ENCODE results near the gene SPATA12. TPM values are rescaled to one million over a fixed set of nuclear protein-coding genes. Genes with fewer than 3 reads are reported as not detected.

SPATA12 gene
- total and polyA plus RNA-seq, 2 of the 8 experiments (the other 6 are each of a cell fraction or from before 2014, with no cell fraction given): 0.19 to 0.97 TPM

- no peak for TF ChIP-seq CHD7 (IDR thresholded peaks at IDR 0.05; ENCODE audit: insufficient replicate concordance, low read length)
- no peak for TF ChIP-seq GTF2F1 (IDR thresholded peaks at IDR 0.05; ENCODE audit: borderline replicate concordance, low read depth, low read length)
- TF ChIP-seq GABPA (IDR thresholded peaks at IDR 0.05; ENCODE audit: borderline replicate concordance, insufficient read depth, low read length): no peak
- TF ChIP-seq NRF1 (IDR thresholded peaks at IDR 0.05; ENCODE audit: low read depth, low read length): no peak
- no peak for TF ChIP-seq ZNF274 (IDR thresholded peaks at IDR 0.05; ENCODE audit: borderline replicate concordance, extremely low read depth, low read length)
- TF ChIP-seq SP2 (IDR thresholded peaks at IDR 0.05; ENCODE audit: low read length): no peak
- no peak for TF ChIP-seq TAF7 (optimal IDR thresholded peaks at IDR 0.05; ENCODE audit: borderline replicate concordance, low read depth, low read length)
- no peak for TF ChIP-seq HDAC6 (IDR thresholded peaks at IDR 0.05; ENCODE audit: low read depth, low read length)
- no peak for TF ChIP-seq RBBP5 (IDR thresholded peaks at IDR 0.05; ENCODE audit: borderline replicate concordance, low read depth, low read length)
- no peak for TF ChIP-seq ASH2L (IDR thresholded peaks at IDR 0.05; ENCODE audit: low read length)
These were observed 16.9 kb upstream of the SPATA12 start (continued) for GRCh38 chr3:57043518-57043917.
